Parathyroid adenoma (tissue), 2 donors: ENCODE measurements around the gene TMEM272.

Experiments
- H2AFZ ChIP-seq: fragments of 300-600 bp; sonication (generic); one replicate; pipeline ENCODE4 v1.7.0; 2017; ENCODE audit warnings: antibody characterized with exemption, mild to moderate bottlenecking
- H3K27ac ChIP-seq: fragments of 300-600 bp; sonication (generic); one replicate; pipeline ENCODE4 v1.7.0; 2017
- H3K27me3 ChIP-seq: fragments of 300-600 bp; sonication (generic); one replicate; pipeline ENCODE4 v1.7.0; 2017; ENCODE audit warnings: low read length; ENCODE audit not compliant: control insufficient read depth, insufficient read depth
- H3K36me3 ChIP-seq: fragments of 300-600 bp; sonication (generic); one replicate; pipeline ENCODE4 v1.7.0; 2017; ENCODE audit warnings: low read length; ENCODE audit not compliant: control insufficient read depth, insufficient read depth
- H3K4me1 ChIP-seq: fragments of 300-600 bp; sonication (generic); one replicate; pipeline ENCODE4 v1.7.0; 2017; ENCODE audit warnings: control low read depth
- H3K4me2 ChIP-seq: fragments of 300-600 bp; sonication (generic); one replicate; pipeline ENCODE4 v1.7.0; 2017; ENCODE audit warnings: low read length
- H3K4me3 ChIP-seq: fragments of 300-600 bp; sonication (generic); one replicate; pipeline ENCODE4 v1.7.0; 2017; ENCODE audit warnings: low read depth, low read length
- H3K79me2 ChIP-seq: fragments of 300-600 bp; sonication (generic); one replicate; pipeline ENCODE4 v1.7.0; 2017; ENCODE audit warnings: control low read depth
- H3K9ac ChIP-seq: fragments of 300-600 bp; sonication (generic); one replicate; pipeline ENCODE4 v1.7.0; 2017; ENCODE audit warnings: mild to moderate bottlenecking
- H3K9me3 ChIP-seq: fragments of 300-600 bp; sonication (generic); one replicate; pipeline ENCODE4 v1.7.0; 2017; ENCODE audit warnings: low read length; ENCODE audit not compliant: control insufficient read depth
- CTCF ChIP-seq: fragments of 300-600 bp; sonication (generic); IDR thresholded peaks from one replicate; pipeline ENCODE4 v1.7.0; 2017; ENCODE audit warnings: antibody characterized with exemption, mild to moderate bottlenecking
- donor health status: primary hyperparathyroidism.

Gene TMEM272

DNA sequence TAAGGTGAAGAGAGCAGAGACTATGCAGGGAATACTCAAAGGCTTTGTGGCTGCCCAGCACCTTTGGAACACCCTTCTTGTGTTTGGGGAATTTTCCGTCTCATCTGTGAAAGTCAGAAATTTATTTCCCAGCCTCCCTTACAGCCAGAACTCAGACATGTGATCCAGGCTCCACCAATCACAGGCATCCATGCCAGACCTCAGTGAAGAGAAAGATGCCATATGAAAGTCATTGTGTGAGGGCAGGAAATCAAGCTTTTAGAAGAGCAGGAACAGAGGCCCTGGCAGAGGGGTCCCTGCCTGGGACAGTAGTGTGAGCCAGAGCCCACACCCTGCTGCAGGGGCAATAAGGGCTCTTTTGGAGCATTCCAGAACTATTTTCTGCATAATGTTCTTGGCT is 28.9 kb upstream of the TMEM272 start:
- Histone ChIP-seq H3K9ac (no peak overlapping the region), H3K4me2 (no peak overlapping the region), H3K36me3 (no peaks in the 10 kb centered on the region), H3K27ac (no peak overlapping the region), H3K27me3 (no peaks in the 10 kb centered on the region), H2AFZ (no peak overlapping the region), H3K4me1 (no peaks in the 10 kb centered on the region), H3K9me3 (no peaks in the 10 kb centered on the region), H3K4me3 (no peak overlapping the region), H3K79me2 (no peaks in the 10 kb centered on the region)
- no peak for TF ChIP-seq CTCF

DNA sequence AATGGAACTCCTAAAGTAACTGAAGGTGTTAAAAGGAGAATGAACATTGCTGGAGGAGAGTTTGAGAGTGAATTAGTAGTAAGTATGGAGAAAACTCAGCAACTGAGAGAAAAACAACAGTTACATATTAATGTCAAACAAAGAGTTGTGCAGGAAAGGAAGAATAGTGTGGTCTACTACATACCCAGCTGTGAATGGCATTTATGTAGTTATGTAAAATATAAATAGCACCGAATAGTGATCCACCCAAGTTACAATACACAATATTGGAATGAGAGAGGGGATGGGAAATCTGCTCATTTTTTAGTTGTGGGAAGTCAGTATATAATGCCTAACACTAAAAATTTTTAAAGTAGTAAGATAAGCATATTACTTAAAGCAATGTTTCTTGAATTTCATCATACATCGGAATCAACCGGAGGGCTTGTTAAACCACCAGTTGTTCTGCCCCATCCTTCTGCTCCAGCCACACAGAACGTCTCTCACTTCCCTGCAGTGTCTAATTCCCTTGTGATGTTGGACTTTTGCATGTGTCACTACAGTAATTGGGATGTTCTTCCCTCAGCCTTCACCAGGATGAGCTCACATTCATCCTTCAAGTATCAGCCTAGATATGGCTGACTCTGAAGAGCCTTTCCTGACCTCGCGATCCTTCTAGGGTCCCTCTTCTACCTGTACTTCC is 28.3 kb upstream of the TMEM272 start:
- Histone ChIP-seq H3K36me3 (no peaks in the 10 kb centered on the region), H3K27me3 (no peaks in the 10 kb centered on the region), H3K9ac (no peak overlapping the region), H3K9me3 (no peaks in the 10 kb centered on the region), H3K79me2 (no peaks in the 10 kb centered on the region), H3K4me1 (no peaks in the 10 kb centered on the region), H3K4me2 (no peak overlapping the region), H3K4me3 (no peak overlapping the region), H2AFZ (no peak overlapping the region), H3K27ac (no peak overlapping the region)
- no peak for TF ChIP-seq CTCF

- H3K9ac ChIP-seq = no peak overlapping the region
- no peak for TF ChIP-seq CTCF
Observed at GRCh38 chr13:51870616-51871015, 25.6 kb upstream of the TMEM272 start.

DNA sequence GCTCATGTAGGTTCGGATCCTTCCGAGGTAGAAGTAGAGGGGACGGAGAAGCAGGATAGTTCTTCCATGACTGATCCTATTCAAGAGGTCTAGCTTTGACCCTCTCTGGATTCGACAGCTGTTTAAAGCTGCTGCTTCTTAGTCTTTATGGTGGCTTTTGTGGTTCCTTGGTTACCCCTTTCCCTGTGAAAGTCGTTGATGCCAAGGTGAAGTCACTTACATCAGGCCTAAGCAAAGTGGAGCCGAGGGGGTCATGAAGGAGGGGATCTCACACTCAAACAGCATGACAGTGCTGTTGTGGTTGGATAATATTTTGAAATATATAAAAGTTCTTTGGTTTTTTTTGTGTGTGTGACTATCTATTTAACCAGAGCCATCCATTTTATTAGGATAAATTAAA is 24.9 kb upstream of the TMEM272 start:
- no peaks in the 10 kb centered on the region for H3K4me1 ChIP-seq

More at GRCh38 chr13:51870616-51871015, 25.6 kb upstream of the TMEM272 start:
- Histone ChIP-seq H3K27ac (no peak overlapping the region), H3K4me3 (no peak overlapping the region), H3K36me3 (no peaks in the 10 kb centered on the region), H2AFZ (no peak overlapping the region), H3K9me3 (no peaks in the 10 kb centered on the region), H3K4me1 (no peaks in the 10 kb centered on the region), H3K79me2 (no peaks in the 10 kb centered on the region), H3K27me3 (no peaks in the 10 kb centered on the region), H3K4me2 (no peak overlapping the region)

More for the DNA sequence above, 24.9 kb upstream of the TMEM272 start:
- no peak overlapping the region for H3K9ac ChIP-seq
- no peak overlapping the region for H3K4me3 ChIP-seq
- H2AFZ ChIP-seq = no peak overlapping the region
- no peak for TF ChIP-seq CTCF
- H3K4me2 ChIP-seq = no peak overlapping the region
- no peaks in the 10 kb centered on the region for H3K36me3 ChIP-seq
- no peaks in the 10 kb centered on the region for H3K27me3 ChIP-seq
- H3K9me3 ChIP-seq = no peaks in the 10 kb centered on the region
- no peaks in the 10 kb centered on the region for H3K79me2 ChIP-seq
- H3K27ac ChIP-seq = no peak overlapping the region
